Activated T-helper 1 cell treated with anti-CD3 and anti-CD28 coated beads, Interleukin-2, amount 50 U/mL, for 16 hours (primary cell): ENCODE measurements around the gene ENGASE.

Experiments used
- DNase-seq, 2 donors: peaks; one replicate each; pipeline ENCODE4 v3.0.0-alpha.2; 2020; ENCODE audit warnings: low read depth in 1 of 2, low spot score in 1 of 2

ENGASE gene

DNA sequence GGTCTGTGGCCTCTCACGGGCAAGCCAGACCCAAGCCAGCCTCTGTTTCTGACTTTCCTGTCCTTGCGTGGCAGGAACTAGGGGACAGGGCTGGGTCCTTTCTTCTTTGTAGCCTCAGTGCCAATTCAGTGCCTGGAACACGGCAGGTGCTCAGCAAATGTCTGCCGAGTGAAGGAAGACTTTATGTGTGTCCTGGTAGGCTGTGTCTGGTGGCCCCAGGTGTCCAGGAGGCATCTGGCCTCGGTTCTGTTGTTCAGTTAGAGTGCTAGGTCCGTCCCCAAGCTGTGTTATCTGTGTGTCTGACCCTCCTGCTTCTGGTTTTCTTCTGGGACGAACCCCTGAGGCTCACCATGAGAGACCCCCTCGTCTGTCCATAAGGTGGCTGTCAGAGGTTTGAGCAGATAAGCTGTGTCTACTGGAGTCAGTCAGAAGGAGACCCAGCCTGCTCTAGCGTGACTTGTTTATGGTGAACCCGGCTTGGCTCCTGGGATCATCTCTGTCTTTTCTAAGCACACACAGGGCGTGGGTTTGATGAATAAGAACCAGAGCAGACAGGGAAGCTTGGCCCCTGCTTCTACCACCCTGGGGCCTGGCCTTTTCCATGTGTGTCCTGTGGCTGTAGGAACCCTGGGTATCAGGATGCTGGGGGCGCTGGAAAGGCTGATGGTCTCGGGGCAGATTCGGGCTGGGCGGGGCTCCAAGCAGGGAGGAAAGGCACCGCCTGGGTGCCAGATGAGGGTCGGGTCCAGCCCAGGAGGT is 39.3 kb downstream of the ENGASE start:
- DNase-seq = no peak

DNA sequence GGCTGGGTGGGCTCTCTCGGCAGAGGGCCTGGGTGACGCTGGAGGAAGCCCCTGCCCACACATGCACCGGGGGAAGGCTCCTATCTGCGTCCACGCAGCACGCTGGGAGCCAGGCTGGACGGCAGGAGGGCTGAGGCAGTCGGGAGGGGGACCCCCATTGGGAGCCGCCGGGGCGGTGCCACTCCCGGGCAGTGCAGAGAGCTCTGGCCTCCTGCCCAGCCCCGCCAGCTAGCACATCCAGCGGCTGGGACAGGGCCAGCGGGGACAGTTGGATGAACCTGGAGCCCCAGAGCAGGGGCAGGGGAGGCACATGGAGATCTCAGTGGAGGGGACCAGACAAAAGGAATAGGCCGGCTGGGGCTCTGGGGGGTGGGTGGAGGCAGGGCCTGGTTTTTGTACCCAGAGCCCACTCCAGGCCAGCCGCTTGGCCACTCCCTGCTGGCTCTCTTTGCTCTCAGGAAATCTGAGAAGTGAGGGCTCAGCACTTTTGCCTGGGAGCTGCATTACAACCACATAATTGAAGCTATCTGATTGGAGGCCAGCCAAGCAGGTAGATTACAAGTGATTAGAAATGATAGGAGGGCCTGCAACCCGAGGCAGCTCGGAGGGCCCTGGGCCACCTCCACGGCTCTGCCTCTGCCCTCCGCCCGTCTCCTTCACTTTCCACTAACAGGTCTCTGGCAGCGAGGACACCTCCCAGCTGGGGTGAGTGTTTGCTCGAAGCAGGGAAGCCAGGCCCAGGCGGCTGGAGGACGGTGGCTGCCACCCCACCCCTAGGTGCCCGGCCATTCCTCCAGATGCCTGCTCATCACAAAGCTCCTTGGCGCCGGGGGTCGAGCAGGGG is 40.1 kb downstream of the ENGASE start:
- no peak for DNase-seq

DNA sequence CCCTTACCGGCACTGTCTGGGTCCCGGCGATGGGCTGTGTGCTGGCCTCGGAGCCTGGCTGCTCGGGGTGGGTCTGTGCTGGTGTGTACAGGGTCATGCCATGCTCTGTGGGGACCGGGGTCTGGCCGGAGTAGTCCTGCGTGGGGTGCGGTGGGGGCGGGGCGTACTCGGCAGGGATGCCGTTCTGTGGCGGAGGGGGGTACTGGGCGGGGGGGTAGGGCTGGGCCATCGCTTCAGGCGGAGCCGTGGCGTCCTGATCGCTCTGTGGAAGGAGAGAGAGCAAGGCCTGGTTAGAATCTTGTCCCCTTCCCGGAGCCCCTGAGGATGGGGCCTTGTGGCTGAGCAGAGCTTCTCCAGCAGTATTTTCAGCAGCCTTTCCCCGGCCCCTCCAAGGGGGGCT is 40.9 kb downstream of the ENGASE start:
- DNase-seq = no peak

- no peak for DNase-seq
Measured at GRCh38 chr17:79116575-79117368, 42.1 kb downstream of the ENGASE start.

DNA sequence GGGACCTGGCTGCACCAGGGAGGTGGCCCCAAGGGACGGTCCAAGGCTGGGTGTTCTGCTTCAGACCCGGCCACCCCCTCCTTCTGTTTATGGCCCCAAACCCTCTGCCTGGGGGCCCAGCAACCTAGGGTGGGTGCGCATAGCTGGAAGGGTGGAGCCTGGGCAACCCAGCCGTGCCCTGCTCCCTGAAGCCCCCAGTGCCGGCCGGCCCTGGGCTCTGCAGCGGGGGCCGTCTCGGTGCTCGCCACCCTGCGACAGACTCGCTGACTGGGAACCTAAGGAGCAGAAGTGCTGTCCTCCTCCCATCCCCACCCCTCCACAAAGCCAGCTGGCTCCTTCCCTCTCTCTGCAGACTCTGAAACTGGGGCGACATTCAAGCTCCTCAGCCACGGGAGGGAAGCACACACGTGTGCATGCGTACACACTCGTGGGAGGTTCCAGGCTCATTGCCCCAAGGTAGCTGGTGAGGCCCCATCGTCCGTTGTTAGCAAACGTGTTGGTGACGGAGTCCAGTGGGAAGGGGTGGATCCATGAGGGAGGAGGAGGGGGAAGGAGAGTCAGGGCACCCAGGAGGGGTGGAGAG is 43.4 kb downstream of the ENGASE start:
- no peak for DNase-seq

GRCh38 chr17:79118924-79119323 is 44.3 kb downstream of the ENGASE start:
- DNase-seq = no peak

DNA sequence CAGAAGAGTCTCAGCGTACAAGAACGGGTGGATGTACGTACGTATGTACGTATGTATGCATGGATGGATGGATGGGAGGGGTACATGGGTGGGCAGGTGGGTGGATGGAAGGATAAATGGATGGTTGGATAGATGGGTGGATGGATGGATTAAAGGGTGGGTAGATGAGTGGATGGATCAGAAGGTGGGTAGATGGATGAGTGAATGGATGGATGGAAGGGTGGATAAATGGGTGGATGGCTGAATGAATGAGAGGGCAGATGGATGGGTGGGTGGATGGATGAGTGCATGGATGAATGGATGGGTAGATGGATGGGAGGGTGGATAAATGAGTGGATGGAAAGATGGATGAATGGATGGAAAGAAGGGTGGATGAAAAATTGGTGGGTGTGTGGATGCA is 45.6 kb downstream of the ENGASE start:
- DNase-seq = no peak

DNA sequence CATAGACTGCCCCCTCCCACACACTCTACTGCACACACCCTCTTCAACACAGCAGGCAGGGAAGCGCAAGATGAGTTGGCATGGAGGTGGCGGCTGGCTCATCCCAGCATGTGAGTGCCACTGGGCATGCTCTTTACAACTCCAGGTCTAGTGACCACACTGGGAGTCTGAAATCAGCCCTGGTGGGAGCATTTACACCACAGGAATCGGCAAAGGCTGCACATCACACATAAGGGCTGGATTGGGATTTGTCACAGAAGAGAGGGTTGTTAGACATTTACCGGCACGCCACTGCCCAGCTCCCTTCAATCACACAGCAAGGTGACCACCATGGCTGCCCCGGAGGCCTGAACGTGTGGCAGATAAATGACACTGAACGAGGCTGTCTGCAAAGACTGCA is 49.4 kb downstream of the ENGASE start:
- DNase-seq = no peak

DNA sequence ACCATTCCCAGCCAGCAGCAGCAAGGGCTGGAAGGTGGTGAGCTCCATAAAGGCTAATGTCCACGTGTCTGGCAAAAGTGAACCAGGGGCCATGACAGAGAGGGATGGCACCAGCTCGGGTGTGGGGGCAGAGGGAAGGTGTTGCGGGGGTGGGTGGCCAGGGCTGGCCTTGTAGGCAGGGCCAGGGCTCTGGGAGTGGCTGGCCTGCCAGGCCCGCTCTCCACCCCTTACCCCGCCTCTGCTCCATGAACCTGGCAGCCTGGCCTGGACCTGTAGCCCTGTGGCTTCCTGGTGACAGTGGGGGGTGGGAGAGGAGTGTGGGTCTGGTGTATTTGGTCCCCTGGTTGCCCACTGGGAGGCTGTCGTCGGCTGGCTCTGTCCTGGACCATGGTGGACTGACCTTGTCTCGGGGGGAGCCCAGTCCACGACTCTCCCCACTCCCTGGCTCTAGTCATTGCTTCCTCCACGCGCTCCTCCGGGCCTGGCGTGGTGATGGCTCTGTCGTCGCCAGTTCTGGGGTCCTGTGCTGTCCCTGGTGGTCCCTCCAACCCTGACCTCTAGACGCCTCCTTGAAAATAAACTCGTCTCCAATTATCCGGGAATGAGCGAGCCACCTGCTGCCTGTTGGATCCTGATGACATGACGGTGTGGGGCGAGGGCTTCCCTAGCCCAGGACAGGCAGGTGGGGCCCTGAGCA is 50.0 kb downstream of the ENGASE start:
- no peak for DNase-seq

DNA sequence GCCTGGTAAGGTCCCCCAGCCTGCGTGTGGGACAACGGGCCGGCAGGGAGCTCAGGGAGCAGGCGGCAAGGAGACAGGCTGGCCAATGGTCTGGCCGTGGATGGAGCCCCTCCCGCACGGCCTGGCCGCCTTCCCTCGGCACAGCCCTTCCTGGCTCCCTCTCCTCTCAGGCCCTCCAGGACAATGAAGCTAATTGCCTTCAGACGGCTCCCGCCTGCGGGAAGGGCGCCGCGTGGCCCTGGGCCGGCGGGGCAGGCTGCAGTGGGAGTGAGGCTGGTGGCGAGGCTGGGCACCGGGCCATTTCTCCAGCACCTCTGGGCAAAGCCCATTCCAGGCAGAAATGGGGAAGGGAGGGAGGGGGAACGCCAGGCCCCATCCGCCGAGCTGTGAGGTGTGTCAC is 50.9 kb downstream of the ENGASE start:
- DNase-seq = no peak

GRCh38 chr17:79126139-79126538 is 51.5 kb downstream of the ENGASE start:
- DNase-seq = no peak

DNA sequence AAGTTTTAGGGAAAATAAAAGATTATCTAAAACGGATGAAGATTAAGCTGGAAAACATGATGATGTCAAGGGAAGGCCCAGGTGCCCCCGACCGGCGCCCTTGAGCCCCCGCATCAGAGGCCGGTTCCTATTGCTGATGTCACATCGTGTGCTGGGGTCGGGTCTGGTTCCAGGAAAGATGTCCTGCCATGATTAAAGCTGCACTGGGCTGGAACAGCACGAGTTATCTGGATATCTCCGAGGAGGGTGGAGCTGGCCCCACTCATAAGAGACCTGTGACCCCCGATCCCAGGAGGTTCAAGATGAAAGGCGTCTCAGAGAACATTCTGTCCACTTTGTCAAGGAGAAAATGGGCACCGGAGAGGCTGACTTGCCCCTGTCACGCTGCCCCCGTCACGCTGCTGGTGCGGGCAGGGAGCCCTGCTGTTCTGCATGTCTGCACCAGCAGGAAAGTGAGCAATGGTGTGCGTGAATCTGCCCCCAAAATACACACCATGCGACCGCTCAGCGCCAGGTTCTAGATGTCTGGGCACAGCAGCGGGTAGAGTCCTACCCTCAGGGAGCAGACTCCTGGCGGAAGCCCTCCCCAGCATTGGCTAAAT is 53.0 kb downstream of the ENGASE start:
- no peak for DNase-seq

DNA sequence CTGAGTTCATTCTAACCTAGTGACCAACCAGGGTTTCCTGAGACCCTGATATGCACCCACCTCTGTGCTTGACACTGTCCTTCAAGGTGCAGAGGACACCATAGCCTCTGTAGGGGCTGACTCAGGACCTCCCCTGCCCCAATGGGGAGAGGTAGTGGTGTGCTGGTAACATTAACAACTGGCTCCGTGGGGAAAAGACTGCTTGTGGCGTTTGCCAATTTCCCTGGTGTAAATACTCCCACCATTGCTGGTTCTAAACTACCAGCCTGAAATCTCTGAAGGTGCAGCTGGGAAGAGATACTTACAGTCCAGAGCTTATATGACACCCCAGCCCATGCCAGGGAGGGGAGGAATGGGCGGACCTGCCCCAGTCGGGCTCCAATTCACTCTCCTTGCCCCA is 54.9 kb downstream of the ENGASE start:
- DNase-seq = no peak

GRCh38 chr17:79130536-79131273 is 56.1 kb downstream of the ENGASE start:
- no peak for DNase-seq

DNA sequence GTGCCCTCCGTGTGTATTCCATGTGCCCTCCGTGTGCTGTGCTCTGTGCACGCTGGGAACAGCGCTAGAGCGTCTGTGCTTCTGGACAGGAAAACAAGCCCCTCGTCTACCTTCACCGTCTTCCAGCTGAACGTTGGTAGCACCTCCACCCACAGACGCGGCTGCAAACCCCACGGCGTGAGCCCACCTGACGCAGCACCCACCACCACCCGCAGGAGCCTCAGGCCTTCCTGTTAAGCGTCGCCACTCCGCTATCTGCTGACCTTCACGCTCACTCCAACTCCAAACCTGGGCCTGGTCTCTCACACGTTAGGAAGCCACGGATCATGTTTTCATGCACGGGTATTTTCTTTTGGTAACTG is 56.6 kb downstream of the ENGASE start:
- DNase-seq = no peak

DNA sequence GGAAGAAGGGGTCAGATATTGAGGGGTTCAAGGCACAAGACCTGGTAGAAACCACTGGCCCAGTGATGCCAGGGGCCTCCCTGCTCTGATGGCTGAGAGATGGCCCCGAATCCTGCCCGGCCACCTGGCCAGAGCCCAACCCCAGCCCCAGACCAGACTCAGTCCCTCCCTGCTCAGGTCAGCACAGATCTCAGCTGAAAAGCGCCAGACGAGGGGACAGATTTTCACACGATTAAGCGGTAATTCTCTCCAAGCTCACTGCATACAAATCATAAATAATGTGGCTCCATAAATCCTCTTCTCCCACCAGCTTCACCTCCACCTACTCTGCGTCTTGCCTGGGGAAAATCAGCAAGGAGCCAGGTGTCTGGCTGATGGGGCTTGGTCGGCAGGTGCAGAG is 57.1 kb downstream of the ENGASE start:
- no peak for DNase-seq

GRCh38 chr17:79132271-79133064 is 57.8 kb downstream of the ENGASE start:
- no peak for DNase-seq

GRCh38 chr17:79133214-79133613 is 58.6 kb downstream of the ENGASE start:
- no peak for DNase-seq

- no peak for DNase-seq
Measured at GRCh38 chr17:79133985-79134384, 59.4 kb downstream of the ENGASE start.
